Uterus (tissue), 4 donors: ENCODE data around the gene SAMD10. TPM values are rescaled to one million over a fixed set of nuclear protein-coding genes. Genes with fewer than 3 reads are reported as not detected.
A peak's percentile ranks its signal among the peaks of the same experiment; 100 is the strongest.

Source experiments
- DNase-seq, 2 donors: peaks; one replicate each; pipeline ENCODE4 v3.0.0-alpha.2; 2019 to 2020
- H3K27ac ChIP-seq, 2 donors: fragments of 200-600 bp; sonication (generic); 1 replicate in 1 of 2; 2 replicates in 1 of 2; pipeline ENCODE4 v1.5.1; 2016 to 2018
- H3K27me3 ChIP-seq, 2 donors: fragments of 200-600 bp; sonication (generic); one replicate each; pipeline ENCODE4 v1.5.1; 2018 to 2019; ENCODE audit warnings: control low read depth in 1 of 2
- H3K36me3 ChIP-seq, 2 donors: fragments of 200-600 bp; sonication (generic); one replicate each; pipeline ENCODE4 v1.5.1; 2019; ENCODE audit warnings: control low read depth in 1 of 2
- H3K4me1 ChIP-seq, 2 donors: fragments of 200-600 bp; sonication (generic); one replicate each; pipeline ENCODE4 v1.5.1; 2018 to 2019; ENCODE audit warnings: control low read depth in 1 of 2
- H3K4me3 ChIP-seq, 2 donors: fragments of 200-600 bp; sonication (generic); 1 replicate in 1 of 2; 2 replicates in 1 of 2; pipeline ENCODE4 v1.5.1; 2018 to 2019; ENCODE audit warnings: mild to moderate bottlenecking in 1 of 2
- H3K9me3 ChIP-seq, 2 donors: fragments of 200-600 bp; sonication (generic); one replicate each; pipeline ENCODE4 v1.5.1; 2019; ENCODE audit warnings: control low read depth in 1 of 2
- CTCF ChIP-seq, 4 experiments: fragments of 200-600 bp in 2 of 4; fragments of 450-650 bp in 2 of 4; sonication (generic) in 2 of 4; IDR thresholded peaks; one replicate each; pipeline ENCODE4 v1.5.1; 2016 to 2019; ENCODE audit warnings: antibody characterized with exemption in 4 of 4, mild to moderate bottlenecking in 2 of 4, moderate library complexity in 1 of 4
- POLR2A ChIP-seq, 2 donors: fragments of 450-650 bp; IDR thresholded peaks; one replicate each; pipeline ENCODE4 v1.6.1; 2016; ENCODE audit warnings: antibody characterized with exemption in 2 of 2, mild to moderate bottlenecking in 1 of 2, moderate library complexity in 1 of 2
- intact Hi-C: fragments of 100-400 bp; cut with DNase I; formaldehyde crosslinking; loops from one replicate; pipeline ENCODE4 v1.15.1; 2023; ENCODE audit warnings: low total_unique reads
- total RNA-seq, 4 donors: library from RNA; depleted of rRNA in 3 of 4; stranded (reverse); fragments of >200 nt in 3 of 4; gene quantifications; one replicate each; pipeline versions ENCODE4 v1.1.0 to v1.2.4, GENCODE V29; 2014 to 2023
- donor health status: DM: yes; HTN: yes; CAD: no.

Gene SAMD10
- total RNA-seq, result 1 to 10 TPM in 2 of 4 donors, under 1 TPM in 1, not detected in 1; 0.83 to 7.6 (median 1.2) TPM

DNA sequence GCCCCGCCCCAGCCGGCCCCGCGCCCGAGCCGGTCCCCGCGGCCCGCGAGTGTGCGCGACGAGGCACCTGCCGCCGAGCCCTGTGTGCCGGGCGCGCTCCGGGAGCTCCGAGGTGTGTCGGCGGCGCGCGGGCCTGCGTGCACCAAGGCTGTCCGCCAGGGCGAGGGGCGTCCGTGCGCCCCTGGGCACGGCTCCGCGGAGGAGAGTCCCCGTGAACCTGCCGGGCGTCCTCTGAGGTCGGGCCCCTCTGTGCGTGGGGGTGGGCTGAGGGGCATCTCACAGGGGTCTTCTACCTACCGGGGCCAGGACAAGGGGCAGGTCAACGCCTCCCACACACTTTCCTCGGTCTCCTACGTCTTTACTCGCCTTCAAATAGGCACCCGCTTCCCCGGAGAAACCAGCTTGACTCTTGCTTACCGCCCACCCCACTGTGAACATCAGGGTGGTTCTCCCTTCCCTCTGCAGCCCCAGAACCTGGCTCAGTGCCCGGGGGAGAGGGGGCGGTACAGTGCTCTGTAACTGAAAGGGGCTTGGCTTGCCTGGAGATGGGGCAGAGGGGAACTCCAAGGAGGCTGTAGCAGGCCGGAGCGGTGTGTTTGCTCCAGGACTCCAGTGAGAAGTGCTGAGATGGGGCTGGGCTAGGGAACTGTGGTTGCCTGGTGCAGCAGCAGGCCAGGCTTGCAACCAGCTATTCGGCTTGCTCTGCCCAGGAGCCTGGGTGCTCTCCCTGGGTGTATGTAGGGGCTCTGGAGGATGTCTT, at the start of gene SAMD10:
Gene SAMD10, minus strand, starts transcription at position 86 of the 760 bp plus-strand sequence. CDS start 175 bp downstream, outside the sequence.
- no peaks in the 10 kb centered on the region for H3K9me3 ChIP-seq
- peak; percentile 33 for DNase-seq
- H3K4me3 ChIP-seq, result peak within 1 kb of the TSS; percentile 85 to 89
- H3K27ac ChIP-seq, result peak within 1 kb of the TSS in 1 of 2 donors; percentile 19
- no peak for TF ChIP-seq POLR2A (IDR thresholded peaks at IDR 0.05)
- peak in 2 of 4 experiments; percentile 8 to 38 for TF ChIP-seq CTCF (IDR thresholded peaks at IDR 0.05)
- H3K4me1 ChIP-seq, result peaks cover 0 to 21% of the 10 kb centered on the region in 2 donors
- intact Hi-C loops, result no loop called here
- no peaks in the 10 kb centered on the region for H3K36me3 ChIP-seq
- H3K27me3 ChIP-seq, result peaks cover 0 to 5% of the 10 kb centered on the region in 2 donors

- intact Hi-C loops, result no loop called here
- Histone ChIP-seq H3K27me3 (no peaks in the 10 kb centered on the region), H3K4me1 (no peaks in the 10 kb centered on the region), H3K36me3 (no peaks in the 10 kb centered on the region), H3K4me3 (no peak overlapping the region), H3K27ac (no peak overlapping the region), H3K9me3 (no peaks in the 10 kb centered on the region)
- no peak for DNase-seq
- TF ChIP-seq POLR2A (IDR thresholded peaks at IDR 0.05) (no peak), CTCF (IDR thresholded peaks at IDR 0.05) (no peak)
Observed at GRCh38 chr20:64027981-64028685, 48.7 kb upstream of the SAMD10 start.

DNA sequence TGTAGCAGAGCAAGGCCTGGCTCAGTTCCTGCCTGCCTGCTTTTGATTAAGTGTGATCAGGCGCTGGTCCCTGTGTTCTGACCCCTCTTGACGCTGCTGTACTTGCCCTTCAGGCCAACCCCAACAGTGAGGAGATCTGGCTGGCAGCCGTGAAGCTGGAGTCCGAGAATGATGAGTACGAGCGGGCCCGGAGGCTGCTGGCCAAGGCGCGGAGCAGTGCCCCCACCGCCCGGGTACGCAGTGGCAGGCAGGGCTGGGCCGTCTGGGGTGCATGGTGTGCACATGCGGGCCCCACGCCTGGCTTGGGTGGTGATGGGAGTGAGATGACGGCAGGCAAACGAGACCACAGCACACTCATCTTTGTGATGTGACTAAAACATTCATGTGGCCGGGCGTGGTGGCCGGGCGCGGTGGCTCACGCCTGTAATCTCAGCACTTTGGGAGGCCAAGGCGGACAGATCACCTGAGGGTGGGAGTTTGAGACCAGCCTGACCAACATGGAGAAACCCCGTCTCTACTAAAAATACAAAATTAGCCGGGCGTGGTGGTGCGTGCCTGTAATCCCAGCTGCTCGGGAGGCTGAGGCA, 46.5 kb upstream of the SAMD10 start:
- DNase-seq, result no peak
- TF ChIP-seq POLR2A (IDR thresholded peaks at IDR 0.05) (no peak), CTCF (IDR thresholded peaks at IDR 0.05) (no peak)

DNA sequence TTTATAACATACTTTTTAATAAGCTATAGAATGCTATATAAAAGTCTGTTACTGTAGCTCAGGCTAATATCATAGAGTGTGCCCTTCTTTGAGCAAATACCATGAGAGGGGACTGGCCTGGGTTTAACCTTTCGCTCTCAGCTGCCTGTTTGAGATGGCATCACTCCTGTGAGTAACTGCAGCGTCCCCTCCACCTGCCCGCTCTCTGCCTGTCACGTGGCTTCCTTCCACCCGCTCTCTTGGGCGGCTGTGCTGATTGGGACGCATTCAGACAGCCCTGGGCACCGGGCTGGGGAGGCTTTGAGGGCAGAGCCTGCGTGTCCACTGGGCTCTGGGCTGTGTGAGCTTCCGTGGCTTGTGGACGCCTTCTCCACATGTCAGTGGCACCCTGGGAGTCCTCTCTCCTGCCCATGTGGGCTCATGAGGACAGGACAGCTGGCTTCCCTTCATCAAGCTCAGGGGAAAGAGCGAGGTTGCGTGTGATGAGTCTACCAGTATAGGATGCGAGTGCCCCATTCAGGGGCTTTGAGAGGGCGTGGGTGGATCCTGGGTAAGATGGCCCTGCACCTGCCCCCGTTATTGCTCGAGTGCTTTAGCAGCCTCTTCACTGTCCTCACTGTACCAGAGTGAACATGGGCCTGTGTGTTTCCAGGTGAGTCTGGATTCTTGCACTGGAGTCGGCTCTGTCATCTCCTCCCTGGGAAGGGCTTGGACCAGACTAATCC, 45.8 kb upstream of the SAMD10 start:
- intact Hi-C loops, result no loop called here
- TF ChIP-seq CTCF (IDR thresholded peaks at IDR 0.05), result no peak
- no peak for TF ChIP-seq POLR2A (IDR thresholded peaks at IDR 0.05)
- no peaks in the 10 kb centered on the region for H3K36me3 ChIP-seq

More for the DNA sequence above, 46.5 kb upstream of the SAMD10 start:
- Histone ChIP-seq H3K36me3 (no peaks in the 10 kb centered on the region), H3K9me3 (no peaks in the 10 kb centered on the region), H3K27me3 (no peaks in the 10 kb centered on the region), H3K4me1 (no peaks in the 10 kb centered on the region), H3K4me3 (no peak overlapping the region), H3K27ac (no peak overlapping the region)
- intact Hi-C loops, result no loop called here

More for the DNA sequence above, 45.8 kb upstream of the SAMD10 start:
- no peak overlapping the region for H3K4me3 ChIP-seq
- no peak overlapping the region for H3K27ac ChIP-seq
- no peak for DNase-seq
- H3K9me3 ChIP-seq, result no peaks in the 10 kb centered on the region
- no peaks in the 10 kb centered on the region for H3K27me3 ChIP-seq
- no peaks in the 10 kb centered on the region for H3K4me1 ChIP-seq
